ENCODE measurements around the gene SAMD4B.

DNA sequence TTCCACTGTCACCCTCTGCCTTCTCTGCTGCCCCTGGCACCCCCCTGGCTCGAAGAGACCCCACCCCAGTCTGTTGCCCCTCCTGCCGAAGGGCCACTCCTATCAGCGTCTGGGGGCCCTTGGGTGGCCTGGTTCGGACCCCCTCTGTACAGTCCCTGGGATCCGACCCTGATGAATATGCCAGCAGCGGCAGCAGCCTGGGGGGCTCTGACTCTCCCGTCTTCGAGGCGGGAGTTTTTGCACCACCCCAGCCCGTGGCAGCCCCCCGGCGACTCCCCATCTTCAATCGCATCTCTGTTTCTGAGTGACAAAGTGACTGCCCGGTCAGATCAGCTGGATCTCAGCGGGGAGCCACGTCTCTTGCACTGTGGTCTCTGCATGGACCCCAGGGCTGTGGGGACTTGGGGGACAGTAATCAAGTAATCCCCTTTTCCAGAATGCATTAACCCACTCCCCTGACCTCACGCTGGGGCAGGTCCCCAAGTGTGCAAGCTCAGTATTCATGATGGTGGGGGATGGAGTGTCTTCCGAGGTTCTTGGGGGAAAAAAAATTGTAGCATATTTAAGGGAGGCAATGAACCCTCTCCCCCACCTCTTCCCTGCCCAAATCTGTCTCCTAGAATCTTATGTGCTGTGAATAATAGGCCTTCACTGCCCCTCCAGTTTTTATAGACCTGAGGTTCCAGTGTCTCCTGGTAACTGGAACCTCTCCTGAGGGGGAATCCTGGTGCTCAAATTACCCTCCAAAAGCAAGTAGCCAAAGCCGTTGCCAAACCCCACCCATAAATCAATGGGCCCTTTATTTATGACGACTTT lies 66.4 kb downstream of the SAMD4B start:
- TF ChIP-seq, protein P1, sequence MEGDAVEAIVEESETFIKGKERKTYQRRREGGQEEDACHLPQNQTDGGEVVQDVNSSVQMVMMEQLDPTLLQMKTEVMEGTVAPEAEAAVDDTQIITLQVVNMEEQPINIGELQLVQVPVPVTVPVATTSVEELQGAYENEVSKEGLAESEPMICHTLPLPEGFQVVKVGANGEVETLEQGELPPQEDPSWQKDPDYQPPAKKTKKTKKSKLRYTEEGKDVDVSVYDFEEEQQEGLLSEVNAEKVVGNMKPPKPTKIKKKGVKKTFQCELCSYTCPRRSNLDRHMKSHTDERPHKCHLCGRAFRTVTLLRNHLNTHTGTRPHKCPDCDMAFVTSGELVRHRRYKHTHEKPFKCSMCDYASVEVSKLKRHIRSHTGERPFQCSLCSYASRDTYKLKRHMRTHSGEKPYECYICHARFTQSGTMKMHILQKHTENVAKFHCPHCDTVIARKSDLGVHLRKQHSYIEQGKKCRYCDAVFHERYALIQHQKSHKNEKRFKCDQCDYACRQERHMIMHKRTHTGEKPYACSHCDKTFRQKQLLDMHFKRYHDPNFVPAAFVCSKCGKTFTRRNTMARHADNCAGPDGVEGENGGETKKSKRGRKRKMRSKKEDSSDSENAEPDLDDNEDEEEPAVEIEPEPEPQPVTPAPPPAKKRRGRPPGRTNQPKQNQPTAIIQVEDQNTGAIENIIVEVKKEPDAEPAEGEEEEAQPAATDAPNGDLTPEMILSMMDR (IDR thresholded peaks at IDR 0.05) = no peak
- peak; percentile 55 for TF ChIP-seq POLR2A (IDR thresholded peaks at IDR 0.05)
